Measurements from ENCODE around the gene DOK5.

The DOK5 gene

GRCh38 chr20:54494303-54495006 lies 19.1 kb downstream of the DOK5 start:
- TF ChIP-seq NFIC (IDR thresholded peaks at IDR 0.05) (no peak), TCF12 (IDR thresholded peaks at IDR 0.05; ENCODE audit: low read depth) (no peak), USF1 (IDR thresholded peaks at IDR 0.05) (no peak), YY1 (IDR thresholded peaks at IDR 0.05; ENCODE audit: low read depth) (no peak), EP300 (IDR thresholded peaks at IDR 0.05; ENCODE audit: borderline replicate concordance) (no peak), FOXM1 (IDR thresholded peaks at IDR 0.05; ENCODE audit: borderline replicate concordance, low read depth) (no peak), EGR1 (IDR thresholded peaks at IDR 0.05) (no peak), MAX (IDR thresholded peaks at IDR 0.05) (no peak), ZBTB7A (IDR thresholded peaks at IDR 0.05; ENCODE audit: low read depth) (no peak), REST (IDR thresholded peaks at IDR 0.05; ENCODE audit: low read depth) (no peak), TAF1 (IDR thresholded peaks at IDR 0.05; ENCODE audit: low read depth) (no peak), TEAD4 (IDR thresholded peaks at IDR 0.05) (no peak), RAD21 (IDR thresholded peaks at IDR 0.05; ENCODE audit: low read depth) (no peak), CREB1 (IDR thresholded peaks at IDR 0.05; ENCODE audit: low read depth) (no peak)

GRCh38 chr20:54497931-54498718 lies 22.7 kb downstream of the DOK5 start:
- TF ChIP-seq REST (IDR thresholded peaks at IDR 0.05; ENCODE audit: low read depth) = no peak
- TF ChIP-seq USF1 (IDR thresholded peaks at IDR 0.05) = no peak

- no peak for TF ChIP-seq EP300 (IDR thresholded peaks at IDR 0.05; ENCODE audit: borderline replicate concordance)
Observed at GRCh38 chr20:54499111-54499510, 23.7 kb downstream of the DOK5 start.

GRCh38 chr20:54502179-54502578 lies 26.8 kb downstream of the DOK5 start:
- TF ChIP-seq CREB1 (IDR thresholded peaks at IDR 0.05; ENCODE audit: low read depth) = no peak
- no peak for TF ChIP-seq ZBTB7A (IDR thresholded peaks at IDR 0.05; ENCODE audit: low read depth)
- TF ChIP-seq MAX (IDR thresholded peaks at IDR 0.05) = no peak
- TF ChIP-seq TCF12 (IDR thresholded peaks at IDR 0.05; ENCODE audit: low read depth) = no peak
- TF ChIP-seq EGR1 (IDR thresholded peaks at IDR 0.05) = no peak
- TF ChIP-seq YY1 (IDR thresholded peaks at IDR 0.05; ENCODE audit: low read depth) = no peak
- TF ChIP-seq NFIC (IDR thresholded peaks at IDR 0.05) = no peak
- no peak for TF ChIP-seq REST (IDR thresholded peaks at IDR 0.05; ENCODE audit: low read depth)
- TF ChIP-seq TAF1 (IDR thresholded peaks at IDR 0.05; ENCODE audit: low read depth) = no peak
- no peak for TF ChIP-seq USF1 (IDR thresholded peaks at IDR 0.05)
- TF ChIP-seq FOXM1 (IDR thresholded peaks at IDR 0.05; ENCODE audit: borderline replicate concordance, low read depth) = no peak
- TF ChIP-seq TEAD4 (IDR thresholded peaks at IDR 0.05) = no peak
- TF ChIP-seq RAD21 (IDR thresholded peaks at IDR 0.05; ENCODE audit: low read depth) = no peak
- no peak for TF ChIP-seq CEBPB (IDR thresholded peaks at IDR 0.05)
- TF ChIP-seq EP300 (IDR thresholded peaks at IDR 0.05; ENCODE audit: borderline replicate concordance) = no peak
